Measurements from ENCODE around the gene OR5D16. TPM values are rescaled to one million over a fixed set of nuclear protein-coding genes. Genes with fewer than 3 reads are reported as not detected.

The OR5D16 gene
- not detected for polyA plus RNA-seq (2012; ENCODE audit: insufficient read length, low read depth)

DNA sequence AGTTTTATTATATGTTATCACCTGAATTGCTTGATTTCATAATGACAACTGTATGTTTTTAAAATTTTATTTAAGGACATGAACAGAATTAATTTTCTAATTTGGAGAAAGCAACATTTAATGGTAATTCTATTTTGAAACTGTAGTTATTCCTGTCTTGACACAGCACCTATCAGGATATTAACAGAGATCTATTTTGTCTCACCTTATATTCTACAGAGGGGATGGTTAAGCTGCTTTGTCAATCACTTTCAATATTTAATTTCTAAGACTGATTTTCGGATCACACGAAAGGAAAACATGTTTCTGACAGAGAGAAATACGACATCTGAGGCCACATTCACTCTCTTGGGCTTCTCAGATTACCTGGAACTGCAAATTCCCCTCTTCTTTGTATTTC, at the start of gene OR5D16:
Gene OR5D16, plus strand, starts transcription at position 301 of the 400 bp plus-strand sequence. Its CDS starts 0 bp downstream, at position 301.
- TF ChIP-seq POLR2AphosphoS5 (IDR thresholded peaks at IDR 0.05; ENCODE audit: low read depth, low read length) (no peak), TAF1 (IDR thresholded peaks at IDR 0.05; ENCODE audit: borderline replicate concordance, insufficient read depth, low read length) (no peak), SIN3A (IDR thresholded peaks at IDR 0.05; ENCODE audit: borderline replicate concordance, insufficient read depth, low read length) (no peak), REST (IDR thresholded peaks at IDR 0.05; ENCODE audit: insufficient read depth in 1 of 2, low read depth in 2 of 2, low read length in 2 of 2) (no peak), FOXP2 (optimal IDR thresholded peaks at IDR 0.05; ENCODE audit: borderline replicate concordance, extremely low read depth, extremely low read length, insufficient read depth) (no peak)

DNA sequence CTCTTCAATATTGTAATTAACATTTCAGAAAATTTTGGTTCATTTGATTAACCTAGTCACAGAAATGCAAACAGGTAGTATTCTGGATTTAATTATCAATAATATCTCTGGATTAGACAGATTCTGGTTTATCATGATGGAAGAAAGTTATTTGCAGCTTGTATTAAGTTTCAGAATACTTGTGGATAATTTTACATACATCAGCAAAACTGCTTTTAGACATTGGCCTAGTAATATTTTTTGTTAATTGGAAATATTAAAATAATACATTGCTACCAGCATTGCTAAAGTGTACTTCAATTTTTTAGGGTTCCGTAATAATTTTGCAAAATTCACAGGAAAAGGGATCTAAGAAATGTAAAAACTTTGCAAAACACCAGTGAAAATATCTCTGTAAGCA, 46.9 kb upstream of the OR5D16 start:
- TF ChIP-seq SIN3A (IDR thresholded peaks at IDR 0.05; ENCODE audit: borderline replicate concordance, insufficient read depth, low read length) = no peak
- no peak for TF ChIP-seq FOXP2 (optimal IDR thresholded peaks at IDR 0.05; ENCODE audit: borderline replicate concordance, extremely low read depth, extremely low read length, insufficient read depth)
- no peak for TF ChIP-seq POLR2AphosphoS5 (IDR thresholded peaks at IDR 0.05; ENCODE audit: low read depth, low read length)
- TF ChIP-seq REST (IDR thresholded peaks at IDR 0.05; ENCODE audit: insufficient read depth in 1 of 2, low read depth in 2 of 2, low read length in 2 of 2) = no peak
- TF ChIP-seq TAF1 (IDR thresholded peaks at IDR 0.05; ENCODE audit: borderline replicate concordance, insufficient read depth, low read length) = no peak

GRCh38 chr11:55793321-55793720, 45.2 kb upstream of the OR5D16 start:
- no peak for TF ChIP-seq FOXP2 (optimal IDR thresholded peaks at IDR 0.05; ENCODE audit: borderline replicate concordance, extremely low read depth, extremely low read length, insufficient read depth)
- no peak for TF ChIP-seq SIN3A (IDR thresholded peaks at IDR 0.05; ENCODE audit: borderline replicate concordance, insufficient read depth, low read length)
- no peak for TF ChIP-seq TAF1 (IDR thresholded peaks at IDR 0.05; ENCODE audit: borderline replicate concordance, insufficient read depth, low read length)
- TF ChIP-seq POLR2AphosphoS5 (IDR thresholded peaks at IDR 0.05; ENCODE audit: low read depth, low read length) = no peak
- no peak for TF ChIP-seq REST (IDR thresholded peaks at IDR 0.05; ENCODE audit: insufficient read depth in 1 of 2, low read depth in 2 of 2, low read length in 2 of 2)

DNA sequence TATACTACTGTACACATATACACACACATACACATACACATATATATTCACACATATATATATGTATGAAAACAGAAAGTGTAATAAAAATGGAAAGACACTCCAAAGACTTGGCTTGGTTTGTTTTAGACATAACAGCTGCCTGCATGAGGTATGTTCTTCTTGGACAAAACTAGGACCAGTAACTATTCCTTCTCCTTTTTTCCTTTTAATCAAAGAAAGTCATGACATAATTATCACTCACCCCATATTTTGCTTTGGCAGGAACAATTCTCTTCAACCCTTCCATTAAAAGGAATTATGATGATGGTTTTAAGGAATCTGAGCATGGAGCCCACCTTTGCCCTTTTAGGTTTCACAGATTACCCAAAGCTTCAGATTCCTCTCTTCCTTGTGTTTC, 43.3 kb upstream of the OR5D16 start, which contains the start of gene OR5D14:
Gene OR5D14, plus strand, starts transcription at position 301 of the 400 bp plus-strand sequence. Its CDS starts 0 bp downstream, at position 301.
- TF ChIP-seq TAF1 (IDR thresholded peaks at IDR 0.05; ENCODE audit: borderline replicate concordance, insufficient read depth, low read length) (no peak), POLR2AphosphoS5 (IDR thresholded peaks at IDR 0.05; ENCODE audit: low read depth, low read length) (no peak), REST (IDR thresholded peaks at IDR 0.05; ENCODE audit: insufficient read depth in 1 of 2, low read depth in 2 of 2, low read length in 2 of 2) (no peak), SIN3A (IDR thresholded peaks at IDR 0.05; ENCODE audit: borderline replicate concordance, insufficient read depth, low read length) (no peak)

GRCh38 chr11:55806248-55806647, 32.3 kb upstream of the OR5D16 start:
- TF ChIP-seq POLR2AphosphoS5 (IDR thresholded peaks at IDR 0.05; ENCODE audit: low read depth, low read length) (no peak), FOXP2 (optimal IDR thresholded peaks at IDR 0.05; ENCODE audit: borderline replicate concordance, extremely low read depth, extremely low read length, insufficient read depth) (no peak), TAF1 (IDR thresholded peaks at IDR 0.05; ENCODE audit: borderline replicate concordance, insufficient read depth, low read length) (no peak), SIN3A (IDR thresholded peaks at IDR 0.05; ENCODE audit: borderline replicate concordance, insufficient read depth, low read length) (no peak), REST (IDR thresholded peaks at IDR 0.05; ENCODE audit: insufficient read depth in 1 of 2, low read depth in 2 of 2, low read length in 2 of 2) (no peak)

All from PFSK-1 (cell line).